Kidney (tissue), 14 donors: Measurements from ENCODE around the gene ADAMTS13. TPM values are rescaled to one million over a fixed set of nuclear protein-coding genes. Genes with fewer than 3 reads are reported as not detected.

Source experiments
- DNase-seq, 5 donors: peaks; one replicate each; pipeline ENCODE4 v3.0.0-alpha.2; 2013 to 2020
- FAIRE-seq: peaks from 2 replicates; lab custom pipeline; 2012; peaks lifted over from hg19 to GRCh38; lab: Jason Lieb, UNC
- H3K27ac ChIP-seq, 2 donors: one replicate each; pipeline ENCODE4 v1.7.0; 2013; ENCODE audit warnings: low read depth in 2 of 2, low read length in 2 of 2, inconsistent platforms in 1 of 2
- H3K27me3 ChIP-seq: one replicate; pipeline ENCODE4 v1.7.1; 2013; ENCODE audit warnings: low read length, inconsistent platforms; ENCODE audit not compliant: control insufficient read depth, insufficient read depth
- H3K36me3 ChIP-seq, 3 donors: one replicate each; pipeline versions ENCODE4 v1.7.0 to v1.7.1; 2013; ENCODE audit warnings: low read length in 3 of 3, control low read depth in 1 of 3, inconsistent platforms in 1 of 3; ENCODE audit not compliant: insufficient read depth in 3 of 3, control insufficient read depth in 2 of 3
- H3K4me1 ChIP-seq, 3 donors: one replicate each; pipeline versions ENCODE4 v1.7.0 to v1.7.1; 2013; ENCODE audit warnings: low read length in 3 of 3, inconsistent platforms in 1 of 3, low read depth in 1 of 3; ENCODE audit not compliant: control insufficient read depth in 2 of 3, insufficient read depth in 2 of 3
- H3K4me3 ChIP-seq, 3 donors: one replicate each; pipeline versions ENCODE4 v1.7.0 to v1.8.1; 2013; ENCODE audit warnings: low read length in 3 of 3, control low read depth in 1 of 3, inconsistent platforms in 1 of 3
- H3K9ac ChIP-seq, 3 donors: one replicate each; pipeline versions ENCODE4 v1.7.0 to v1.7.1; 2013; ENCODE audit warnings: low read length in 3 of 3, control low read depth in 1 of 3, inconsistent platforms in 1 of 3
- H3K9me3 ChIP-seq, 3 donors: one replicate each; pipeline versions ENCODE4 v1.7.0 to v1.7.1; 2013; ENCODE audit warnings: low read length in 3 of 3, control low read depth in 1 of 3, inconsistent platforms in 1 of 3; ENCODE audit not compliant: control insufficient read depth in 2 of 3, insufficient read depth in 1 of 3
- CTCF ChIP-seq: IDR thresholded peaks from 3 replicates; pipeline ENCODE4 v1.5.1; 2012; ENCODE audit warnings: mild to moderate bottlenecking, moderate library complexity, borderline replicate concordance; ENCODE audit not compliant: insufficient read depth; ENCODE audit errors: extremely low read depth
- intact Hi-C: fragments of 100-400 bp; cut with DNase I; formaldehyde crosslinking; loops from one replicate; pipeline ENCODE4 v1.11.1; 2022
- polyA plus RNA-seq: library from polyadenylated mRNA; stranded (reverse); fragments of 350-450 nt; fragmentation: Illumina TruSeq; extraction: RNeasy Lipid Tissue Mini Kit (QIAGEN cat#74804); gene quantifications from one replicate; pipeline ENCODE4 v1.2.3, GENCODE V29; 2014; ENCODE audit warnings: low read depth, low replicate concordance; ENCODE audit not compliant: insufficient read depth
- total RNA-seq: library from RNA; stranded (reverse); fragmentation: NEBNext Ultra II Directional; extraction: Animal tissue kit (Norgen Biotek cat#: 25700); gene quantifications from one replicate; pipeline ENCODE4 v1.2.1, GENCODE V29; 2021
- donor health status: control.
- donor health status: control.
- donor health status: control.
- donor health status: control.
- donor health status: control.
- donor health status: DM: yes; HTN: yes; CAD: no.
- donor health status: Normal renal cell carcinoma (clear cell type).

The ADAMTS13 gene
- total and polyA plus RNA-seq, 2 donors from 2014 or later: 3.1 to 3.6 TPM

- intact Hi-C loops: no loop called here
- H3K27me3 ChIP-seq: no peaks in the 10 kb centered on the region
- H3K36me3 ChIP-seq: peaks cover 0 to 1% (median 0%) of the 10 kb centered on the region in 3 donors
- H3K4me1 ChIP-seq: no peaks in the 10 kb centered on the region
- H3K9me3 ChIP-seq: no peaks in the 10 kb centered on the region
- H3K9ac ChIP-seq: no peak overlapping the region
- no peak overlapping the region for H3K27ac ChIP-seq
- H3K4me3 ChIP-seq: no peak overlapping the region
- no peak for FAIRE-seq
- no peak for TF ChIP-seq CTCF
- no peak for DNase-seq
Observed at GRCh38 chr9:133400292-133400691, 21.9 kb upstream of the ADAMTS13 start.

- H3K36me3 ChIP-seq: peaks cover 0 to 10% (median 2%) of the 10 kb centered on the region in 3 donors
- intact Hi-C loops: no loop called here
- no peaks in the 10 kb centered on the region for H3K27me3 ChIP-seq
- DNase-seq (no peak), FAIRE-seq (no peak)
- H3K9me3 ChIP-seq: no peaks in the 10 kb centered on the region
- TF ChIP-seq CTCF: no peak
- H3K27ac ChIP-seq: no peak overlapping the region
- H3K4me1 ChIP-seq: no peaks in the 10 kb centered on the region
- no peak overlapping the region for H3K4me3 ChIP-seq
- H3K9ac ChIP-seq: no peak overlapping the region
Observed at GRCh38 chr9:133401588-133401987, 20.6 kb upstream of the ADAMTS13 start.

DNA sequence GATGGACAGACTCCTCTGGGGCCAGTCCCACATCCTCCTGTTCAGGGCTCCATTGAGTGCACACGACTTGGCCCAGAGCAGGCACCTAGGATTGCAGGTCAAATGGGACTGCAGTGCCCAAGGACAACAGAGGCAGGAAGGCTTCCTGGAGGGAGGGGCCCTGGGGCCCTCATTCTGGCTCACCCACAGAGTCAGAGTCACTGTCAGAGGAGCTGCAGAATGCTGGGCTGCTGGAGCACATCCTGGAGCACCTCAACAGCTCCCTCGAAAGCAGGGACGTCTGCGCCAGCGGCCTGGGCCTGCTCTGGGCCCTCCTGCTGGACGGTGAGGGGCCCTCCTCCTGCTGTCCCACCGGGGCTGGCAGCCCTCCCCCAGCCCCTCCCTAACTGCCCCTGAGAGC is 19.5 kb upstream of the ADAMTS13 start:
- no peaks in the 10 kb centered on the region for H3K27me3 ChIP-seq
- H3K27ac ChIP-seq: no peak overlapping the region
- no peak overlapping the region for H3K4me3 ChIP-seq
- H3K9ac ChIP-seq: no peak overlapping the region
- no peak for TF ChIP-seq CTCF
- peak in 1 of 5 donors; percentile 57 for DNase-seq
- peaks cover 0 to 10% (median 6%) of the 10 kb centered on the region in 3 donors for H3K36me3 ChIP-seq
- FAIRE-seq: no peak
- H3K9me3 ChIP-seq: no peaks in the 10 kb centered on the region
- intact Hi-C loops: no loop called here
- no peaks in the 10 kb centered on the region for H3K4me1 ChIP-seq

DNA sequence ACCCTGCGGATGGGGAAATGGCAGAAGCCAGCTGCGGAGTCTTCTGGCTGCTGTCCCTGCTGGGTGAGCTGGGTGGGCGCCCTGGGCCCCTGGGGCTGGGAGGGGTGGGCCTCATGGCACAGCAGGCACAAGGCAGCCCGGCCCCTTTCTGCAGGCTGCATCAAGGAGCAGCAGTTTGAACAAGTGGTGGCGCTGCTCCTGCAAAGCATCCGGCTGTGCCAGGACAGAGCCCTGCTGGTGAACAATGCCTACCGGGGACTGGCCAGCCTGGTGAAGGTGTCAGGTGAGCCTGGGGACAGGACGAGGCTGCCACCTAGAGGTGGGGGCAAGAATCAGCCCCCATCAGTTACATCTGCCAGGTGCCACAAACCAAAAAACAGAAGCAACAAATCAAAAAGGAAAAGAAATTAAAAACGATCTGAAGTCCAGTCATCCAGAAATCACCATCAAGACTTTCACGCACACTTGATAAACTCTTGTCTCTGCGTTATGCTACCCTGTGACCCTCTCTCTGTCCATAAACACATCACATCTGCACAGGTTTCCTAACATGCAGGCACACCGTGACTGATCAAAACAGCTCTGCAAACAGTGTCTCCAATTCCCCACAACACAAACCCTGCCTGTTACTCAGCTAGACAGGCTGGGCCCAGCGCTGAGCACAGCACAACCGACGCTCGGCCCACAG is 18.3 kb upstream of the ADAMTS13 start:
- intact Hi-C loops: no loop called here
- no peaks in the 10 kb centered on the region for H3K4me1 ChIP-seq
- H3K27me3 ChIP-seq: no peaks in the 10 kb centered on the region
- H3K9ac ChIP-seq: no peak overlapping the region
- peaks cover 0 to 10% (median 7%) of the 10 kb centered on the region in 3 donors for H3K36me3 ChIP-seq
- H3K4me3 ChIP-seq: no peak overlapping the region
- H3K9me3 ChIP-seq: no peaks in the 10 kb centered on the region
- DNase-seq (peak in 1 of 5 donors; percentile 75), FAIRE-seq (no peak)
- TF ChIP-seq CTCF: peak; percentile 42
- H3K27ac ChIP-seq: no peak overlapping the region
